Thyroid gland (tissue), 4 donors: Measurements from ENCODE around the gene SDHAF1.

Source experiments
- CTCF ChIP-seq, 6 experiments: fragments of 200-600 bp in 3 of 6; fragments of 450-650 bp in 3 of 6; sonication (generic) in 3 of 6; IDR thresholded peaks; one replicate each; pipeline ENCODE4 v1.5.1; 2016 to 2019; ENCODE audit warnings: antibody characterized with exemption in 6 of 6, mild to moderate bottlenecking in 2 of 6, inconsistent platforms in 1 of 6, moderate library complexity in 1 of 6
- POLR2A ChIP-seq, 2 donors: fragments of 450-650 bp; IDR thresholded peaks; one replicate each; pipeline ENCODE4 v1.6.1; 2017; ENCODE audit warnings: antibody characterized with exemption in 2 of 2, mild to moderate bottlenecking in 2 of 2, moderate library complexity in 1 of 2

GRCh38 chr19:36028313-36029041 is 33.5 kb downstream of the SDHAF1 start:
- TF ChIP-seq CTCF (IDR thresholded peaks at IDR 0.05) (no peak), POLR2A (IDR thresholded peaks at IDR 0.05) (no peak)
